Activated CD4-positive, alpha-beta T cell treated with anti-CD3 and anti-CD28 coated beads, Interleukin-2, Interleukin-4, amounts not matched to agents 100 ng/mL and 50 ng/mL, durations not matched to agents 16 hours and 8 hours (primary cell): ENCODE data around the gene KRT71.
A peak's percentile ranks its signal among the peaks of the same experiment; 100 is the strongest.
"Not testable (repeated sequence)": the region's sequence is repeated elsewhere in the genome, so short reads cannot be mapped to it uniquely, and the experiment has no call there.

Experiments
- DNase-seq: peaks from one replicate; pipeline ENCODE4 v3.0.0-alpha.2; 2020; ENCODE audit warnings: low spot score

The KRT71 gene

GRCh38 chr12:52552681-52553195, at the start of gene KRT71:
Gene KRT71, minus strand, starts transcription at chr12:52553145. Its CDS starts 68 bp downstream, at chr12:52553077.
- no peak for DNase-seq

DNA sequence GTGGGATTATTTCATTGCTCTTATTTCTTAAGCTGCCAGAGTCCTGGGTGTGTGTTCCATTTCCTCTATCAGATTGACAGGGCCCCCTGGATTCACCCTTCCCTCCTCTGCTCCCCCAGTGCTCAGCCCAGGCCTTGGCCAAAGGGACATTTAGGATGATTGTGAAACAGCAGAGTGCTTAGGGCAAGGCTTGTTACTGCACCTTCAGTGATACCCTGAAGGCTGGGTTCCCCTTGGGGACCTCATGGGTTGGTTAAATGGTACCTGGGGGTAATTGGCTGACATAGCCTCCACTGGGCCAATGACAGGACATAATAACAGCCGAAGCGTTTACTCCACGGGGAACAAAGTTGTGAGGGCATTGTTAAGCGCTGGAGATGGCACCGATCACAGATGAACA, 49.6 kb upstream of the KRT71 start:
- DNase-seq, result no peak

GRCh38 chr12:52601671-52602070, 48.7 kb upstream of the KRT71 start:
- DNase-seq, result no peak

DNA sequence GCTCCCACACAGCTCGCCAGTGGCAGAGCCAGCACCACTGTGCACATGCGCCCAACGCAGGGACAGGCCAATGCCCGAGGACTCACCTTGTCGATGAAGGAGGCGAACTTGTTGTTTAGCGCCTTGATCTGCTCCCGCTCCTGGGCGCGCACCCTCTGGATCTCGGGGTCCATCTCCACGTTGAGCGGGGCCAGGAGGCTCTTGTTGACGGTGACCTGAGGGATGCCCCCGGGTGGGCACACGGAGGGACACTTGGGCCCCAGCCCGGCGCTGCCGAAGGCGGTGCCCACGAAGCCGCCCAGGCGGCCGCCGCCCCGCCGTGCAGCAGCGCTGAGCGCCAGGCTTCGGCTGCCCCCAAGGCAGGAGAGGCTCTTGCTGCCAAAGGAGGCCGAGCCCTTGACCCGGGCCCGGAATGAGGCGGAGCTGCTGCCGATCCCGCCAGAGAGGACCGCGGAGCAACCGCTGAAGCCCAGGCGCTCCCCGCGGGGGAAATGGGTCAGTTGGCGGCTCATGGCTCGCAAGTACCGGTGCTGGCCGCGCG, 48.1 kb upstream of the KRT71 start, which contains the start of gene KRT72:
Gene KRT72 (minus strand): TSS at position 523 of the 541 bp plus-strand sequence. CDS start 11 bp downstream, at position 512.
- no peak for DNase-seq

DNA sequence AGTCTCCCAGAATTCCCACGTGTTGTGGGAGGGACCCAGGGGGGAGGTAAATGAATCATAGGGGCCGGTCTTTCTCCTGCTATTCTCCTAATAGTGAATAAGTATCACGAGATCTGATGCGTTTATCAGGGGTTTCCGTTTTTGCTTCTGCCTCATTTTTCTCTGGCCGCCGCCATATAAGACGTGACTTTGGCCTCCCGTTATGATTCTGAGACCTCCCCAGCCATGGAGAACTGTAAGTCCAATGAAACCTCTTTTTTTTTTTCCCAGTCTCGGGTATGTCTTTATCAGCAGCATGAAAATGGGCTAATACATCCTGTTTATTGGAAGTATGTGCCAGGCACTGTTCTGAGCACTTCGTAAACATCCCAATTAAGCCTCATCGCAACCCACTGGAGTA, 47.5 kb upstream of the KRT71 start:
- DNase-seq, result no peak

GRCh38 chr12:52600071-52600470, 47.1 kb upstream of the KRT71 start:
- DNase-seq, result no peak

GRCh38 chr12:52598966-52599365, 46.0 kb upstream of the KRT71 start:
- DNase-seq, result no peak

GRCh38 chr12:52594237-52594636, 41.3 kb upstream of the KRT71 start:
- not testable (repeated sequence) for DNase-seq

DNA sequence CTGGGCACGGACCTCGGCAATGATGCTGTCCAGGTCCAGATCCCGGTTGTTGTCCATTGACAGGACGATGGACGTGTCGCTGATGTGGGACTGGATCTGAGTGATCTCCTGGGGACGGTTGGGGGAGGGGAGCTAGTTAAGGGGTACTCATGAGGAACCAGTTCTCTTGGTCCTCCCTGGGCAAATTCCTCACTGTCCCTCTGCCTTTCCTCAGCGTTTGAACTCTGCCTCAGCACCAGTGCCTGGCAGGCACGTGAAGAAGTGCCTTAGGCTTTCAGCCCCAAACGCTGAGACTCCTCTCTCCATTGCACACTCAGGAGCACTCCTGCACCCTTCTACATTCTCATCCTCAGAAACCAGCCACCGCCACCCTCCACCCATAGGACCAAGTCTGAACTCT, 38.6 kb upstream of the KRT71 start:
- DNase-seq, result no peak

DNA sequence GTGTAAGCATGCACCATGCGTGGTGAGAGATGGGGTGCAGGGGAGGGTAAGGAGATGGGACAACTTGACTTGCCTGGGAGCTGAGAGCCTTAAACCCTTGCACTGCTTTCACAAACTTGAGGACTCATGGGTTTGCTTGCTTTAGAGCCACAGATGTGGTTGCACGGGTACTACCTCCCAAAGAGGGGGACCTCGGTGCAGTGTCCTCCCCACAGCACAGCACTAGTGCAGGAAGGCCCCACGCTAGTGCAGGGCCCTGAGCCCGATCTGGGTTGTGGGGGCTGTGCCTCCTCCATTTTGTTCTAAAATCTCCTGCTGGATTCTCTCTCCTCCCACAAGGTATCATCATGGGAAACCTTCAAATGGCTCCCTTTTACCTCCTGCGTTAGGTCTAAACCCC, 37.1 kb upstream of the KRT71 start:
- no peak for DNase-seq

GRCh38 chr12:52587563-52587962, 34.6 kb upstream of the KRT71 start:
- no peak for DNase-seq

GRCh38 chr12:52585946-52586345, 33.0 kb upstream of the KRT71 start:
- DNase-seq, result no peak

DNA sequence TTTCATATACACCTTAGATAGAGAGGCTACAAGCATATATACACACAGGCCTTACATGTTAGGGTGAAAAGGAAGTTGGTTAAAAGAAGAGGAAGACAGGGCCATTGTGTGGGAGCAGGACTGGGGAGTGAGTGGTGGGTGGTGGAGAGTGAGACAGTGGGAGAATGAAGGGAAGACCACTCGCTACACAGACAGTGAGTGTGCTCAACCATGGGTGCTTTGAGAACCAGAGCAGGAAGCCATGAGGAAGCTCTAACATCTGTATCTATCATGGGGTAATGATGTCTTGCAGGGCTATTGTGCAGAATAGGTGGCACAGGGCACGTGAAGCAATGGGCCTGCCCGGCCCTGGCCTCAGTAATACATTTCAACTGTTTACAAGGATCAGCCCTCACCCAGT, 32.1 kb upstream of the KRT71 start:
- DNase-seq, result no peak

- DNase-seq, result no peak
These were observed 31.3 kb upstream of the KRT71 start for GRCh38 chr12:52584156-52584682.

- DNase-seq, result peak; percentile 46
These were observed 30.1 kb upstream of the KRT71 start for GRCh38 chr12:52582971-52583456.

DNA sequence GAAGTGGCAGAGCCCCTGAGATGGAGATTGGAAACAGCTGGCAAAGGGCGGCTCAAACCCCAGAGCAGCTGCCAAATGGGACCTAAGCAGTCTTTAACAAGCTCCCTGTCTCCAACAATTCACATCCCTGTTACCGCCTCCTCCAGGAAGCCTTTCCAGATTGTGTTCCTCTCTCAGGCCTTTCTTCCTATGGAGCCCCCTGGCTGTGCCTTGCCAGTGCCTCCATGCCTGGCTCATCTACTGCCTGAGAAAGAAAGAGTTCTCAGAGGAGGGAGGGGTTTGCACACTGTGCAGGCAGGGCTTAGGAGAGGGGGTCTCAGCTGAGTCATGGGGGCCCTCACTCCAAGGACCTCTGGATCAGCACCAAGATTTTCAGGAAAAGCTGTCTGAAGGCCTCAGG, 29.5 kb upstream of the KRT71 start:
- no peak for DNase-seq

GRCh38 chr12:52581481-52581880, 28.5 kb upstream of the KRT71 start:
- DNase-seq, result no peak

DNA sequence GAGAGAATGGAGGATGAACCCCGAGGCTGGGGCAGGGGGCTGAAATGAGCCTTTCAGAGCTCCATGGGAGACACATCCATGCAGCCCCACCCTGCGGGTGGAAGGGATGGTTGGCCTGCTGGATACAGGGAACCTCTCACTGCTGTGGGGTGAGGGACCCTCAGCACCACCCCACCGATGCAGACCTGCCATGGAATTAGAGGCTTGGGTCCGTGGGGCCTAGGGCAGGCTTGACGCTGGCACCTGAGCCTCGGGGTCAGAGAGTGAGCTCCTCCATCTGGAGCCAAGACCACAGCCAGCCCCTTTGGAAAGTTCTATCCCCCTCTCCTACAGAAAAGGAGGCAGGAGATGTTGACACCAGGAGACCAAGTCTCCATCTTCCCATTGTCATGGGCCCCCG, 28.1 kb upstream of the KRT71 start:
- no peak for DNase-seq

- DNase-seq, result no peak
These were observed 27.6 kb upstream of the KRT71 start for GRCh38 chr12:52580496-52580895.

DNA sequence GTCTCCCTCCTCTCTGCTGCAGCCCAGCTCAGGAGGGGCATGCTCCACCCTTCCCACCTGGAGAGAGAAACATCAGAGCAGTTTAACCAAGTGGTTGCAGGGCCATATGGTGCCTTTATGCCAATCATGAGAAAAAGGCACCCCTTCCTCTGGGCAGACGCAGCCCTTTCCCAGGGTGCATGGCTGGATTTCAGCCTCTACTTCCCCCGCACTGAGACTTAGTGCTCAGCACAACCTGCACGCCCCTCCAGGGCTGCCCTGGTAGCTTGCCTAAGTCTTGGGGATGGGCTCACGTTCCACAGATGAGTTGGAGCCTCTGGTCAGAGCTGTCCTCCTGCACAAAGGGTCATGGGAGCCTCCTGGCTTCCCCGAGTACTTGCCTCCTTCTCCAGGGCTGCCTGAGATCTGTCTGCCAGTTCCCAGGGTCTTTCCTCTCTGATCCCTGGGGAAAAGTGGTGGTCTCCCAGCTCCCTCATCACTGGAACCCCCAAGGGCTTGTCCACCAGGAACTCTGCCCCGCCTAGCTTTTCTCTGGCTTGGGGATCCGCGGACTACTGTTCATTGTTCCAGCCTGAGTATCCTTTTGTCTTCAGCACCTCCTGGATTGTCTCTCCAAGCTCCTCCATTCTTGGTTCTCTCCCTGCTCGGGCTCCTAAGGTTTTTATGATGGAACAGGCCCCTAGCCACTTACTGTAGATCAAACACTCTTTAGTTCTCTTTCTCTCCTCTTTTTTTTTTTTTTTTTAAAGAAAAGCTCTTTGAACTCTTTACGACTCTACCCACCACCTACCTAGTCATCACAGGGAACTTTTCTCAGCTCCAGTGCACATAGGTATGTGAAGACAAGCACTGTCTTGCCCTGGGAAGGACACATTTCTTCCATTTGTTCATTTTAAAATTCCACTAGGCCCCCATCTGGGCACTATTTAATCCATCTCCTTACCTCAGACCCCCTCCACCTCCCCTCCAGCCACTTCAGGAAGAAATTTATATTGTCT, 26.8 kb upstream of the KRT71 start:
- no peak for DNase-seq

- no peak for DNase-seq
These were observed 25.5 kb upstream of the KRT71 start for GRCh38 chr12:52578469-52578868.

DNA sequence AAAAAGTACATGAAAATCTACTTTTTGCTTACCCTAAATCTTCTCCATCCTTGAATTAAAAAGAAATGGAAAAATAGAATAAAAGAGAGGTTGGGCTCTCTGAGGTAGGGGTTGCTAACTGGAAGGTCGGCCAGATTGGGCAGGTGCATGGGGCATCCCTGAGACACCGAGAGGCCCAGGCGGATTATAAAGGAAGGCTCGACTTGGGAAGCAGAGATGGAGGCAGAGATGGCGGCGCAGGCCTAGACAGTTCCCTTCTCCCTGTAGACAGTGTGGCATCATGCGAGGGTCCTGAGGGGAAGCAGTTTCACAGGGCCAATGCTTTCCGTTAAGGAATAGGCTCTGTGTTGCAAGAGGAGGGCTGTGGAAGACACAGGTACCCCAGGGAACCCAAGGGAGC, 24.4 kb upstream of the KRT71 start:
- no peak for DNase-seq

DNA sequence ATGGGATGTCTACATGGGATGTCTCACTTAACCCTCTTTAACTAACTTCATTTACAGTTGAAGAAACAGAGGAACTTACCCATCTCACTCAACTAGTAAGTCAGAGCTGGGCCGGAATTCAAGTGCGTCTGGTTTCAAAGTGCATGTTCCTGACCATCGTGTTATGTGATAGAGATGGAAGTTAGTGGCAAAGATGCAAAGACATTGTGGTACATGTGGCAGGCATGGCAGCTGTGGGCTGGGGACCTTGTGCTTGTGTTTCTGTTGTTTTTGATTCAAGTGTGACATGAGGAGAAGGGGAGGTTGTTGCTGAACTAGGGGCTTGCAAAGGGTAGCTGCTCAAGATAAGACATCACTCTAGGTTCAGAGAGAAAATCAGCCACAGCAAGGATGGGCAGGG, 23.0 kb upstream of the KRT71 start:
- DNase-seq, result no peak
